ENCODE measurements around the gene SEC14L3. TPM values are rescaled to one million over a fixed set of nuclear protein-coding genes. Genes with fewer than 3 reads are reported as not detected.

The SEC14L3 gene
- total and polyA plus RNA-seq, 2 of the 13 experiments (the other 11 are each of a cell fraction or from before 2014, with no cell fraction given): not detected

GRCh38 chr22:30413745-30414524 is 57.9 kb downstream of the SEC14L3 start (continued):
- TF ChIP-seq DZIP1 (CRISPR knock-in tag; IDR thresholded peaks at IDR 0.05): no peak
- TF ChIP-seq NR2F6 (IDR thresholded peaks at IDR 0.05): no peak
- no peak for TF ChIP-seq NR2F6 (CRISPR knock-in tag; IDR thresholded peaks at IDR 0.05)

GRCh38 chr22:30413001-30413400 is 58.8 kb downstream of the SEC14L3 start:
- Histone ChIP-seq H3K36me3 (replicated peaks in 1 of 2; ENCODE audit: control insufficient read depth in 1 of 2, insufficient read depth in 2 of 2, low read length in 2 of 2) (peaks cover 10 to 49% of the 10 kb centered on the region in 2 experiments), H3K4me1 (ENCODE audit: insufficient read depth, low read length) (peaks cover 35% of the 10 kb centered on the region), H3K9ac (ENCODE audit: insufficient read depth, low read depth, low read length) (no peak overlapping the region), H4K20me1 (ENCODE audit: insufficient read depth, low read length) (no peaks in the 10 kb centered on the region), H3K4me3 (replicated peaks in 1 of 3; ENCODE audit: insufficient read depth in 1 of 3, low read depth in 2 of 3, low read length in 3 of 3) (no peak overlapping the region), H3K79me2 (ENCODE audit: insufficient read depth, low read length) (no peaks in the 10 kb centered on the region), H2AFZ (ENCODE audit: low read length) (no peak overlapping the region), H3K27ac (ENCODE audit: extremely low read length, insufficient read depth, low read length) (no peak overlapping the region), H3K27me3 (ENCODE audit: control insufficient read depth in 1 of 2, insufficient read depth in 2 of 2, low read length in 2 of 2) (no peaks in the 10 kb centered on the region), H3K4me2 (ENCODE audit: low read depth, low read length) (no peak overlapping the region), H3K9me3 (ENCODE audit: low read length) (no peaks in the 10 kb centered on the region)
- ChIA-PET POLR2A (interaction anchor here (2.3 to 8.5 kb wide), 2 partner anchors 10 to 13 kb away, joined by 5 to 42 read pairs; partner anchors contain the start of gene MTFP1), CTCF (ENCODE audit: low intra/inter-chr PET ratio, low total read pairs) (no interaction called here)
- FAIRE-seq (no peak), DNase-seq (ENCODE audit: low spot score) (no peak), ATAC-seq (no peak)
- BruUV-seq (replicated peaks): no TSS peak
- intact Hi-C loops (cut with micrococcal nuclease; ENCODE audit: unreplicated experiment) (no loop called here), in situ Hi-C loops (cut with HindIII; ENCODE audit: extremely low pct_ligation_motif_present, low pct_unique_long_range_greater_than_20kb) (no loop called here)
- no peak for TF ChIP-seq SNAI1 (CRISPR knock-in tag; IDR thresholded peaks at IDR 0.05; ENCODE audit: borderline replicate concordance)
- no peak for TF ChIP-seq ZNF83 (CRISPR knock-in tag; IDR thresholded peaks at IDR 0.05; ENCODE audit: borderline replicate concordance)
- TF ChIP-seq ZNF788 (CRISPR knock-in tag; IDR thresholded peaks at IDR 0.05; ENCODE audit: borderline replicate concordance): no peak
- TF ChIP-seq AFF4 (CRISPR knock-in tag; IDR thresholded peaks at IDR 0.05): no peak
- TF ChIP-seq MAX (IDR thresholded peaks at IDR 0.05): no peak
- no peak for TF ChIP-seq MXD3 (CRISPR knock-in tag; IDR thresholded peaks at IDR 0.05)
- TF ChIP-seq BRD4 (CRISPR knock-in tag; IDR thresholded peaks at IDR 0.05): no peak
- TF ChIP-seq IRF9 (CRISPR knock-in tag; IDR thresholded peaks at IDR 0.05; ENCODE audit: borderline replicate concordance): no peak
- no peak for TF ChIP-seq ZNF224 (CRISPR knock-in tag; IDR thresholded peaks at IDR 0.05)
- TF ChIP-seq RFXAP (CRISPR knock-in tag; IDR thresholded peaks at IDR 0.05; ENCODE audit: borderline replicate concordance): no peak
- no peak for TF ChIP-seq CEBPB (IDR thresholded peaks at IDR 0.05; ENCODE audit: borderline replicate concordance, low read depth, low read length)
- WGBS (ENCODE audit: low lambda C conversion rate): 99% methylated on average over 4 of the region's 4 CpGs

Measured in HepG2 (cell line).